ENCODE results near the gene EBLN1.

The EBLN1 gene

GRCh38 chr10:22185586-22185985, 32.2 kb downstream of the EBLN1 start:
- H3K4me3 ChIP-seq (ENCODE audit: low read depth, low read length) = no peak overlapping the region
- no peak overlapping the region for H4K91ac ChIP-seq (ENCODE audit: low read depth, low read length)
- H3K18ac ChIP-seq (ENCODE audit: low read length) = no peak overlapping the region
- no peaks in the 10 kb centered on the region for H3K36me3 ChIP-seq (ENCODE audit: control insufficient read depth in 1 of 2, insufficient read depth in 2 of 2, low read length in 2 of 2)
- no CpG with 5 or more reads among the region's 4 CpGs for WGBS (ENCODE audit: extremely low coverage, insufficient coverage, insufficient read length)
- H2AFZ ChIP-seq (ENCODE audit: insufficient read depth, low read length, poor library complexity) = no peak overlapping the region
- no peak for DNase-seq
- no peaks in the 10 kb centered on the region for H3K27me3 ChIP-seq (ENCODE audit: insufficient read depth, low read length)
- no peaks in the 10 kb centered on the region for H3K79me2 ChIP-seq (ENCODE audit: control insufficient read depth, insufficient read depth, low read length, poor library complexity)
- no peak overlapping the region for H3K27ac ChIP-seq (ENCODE audit: low read depth, low read length)
- H2BK12ac ChIP-seq (ENCODE audit: low read length) = no peak overlapping the region
- no peak overlapping the region for H4K8ac ChIP-seq (ENCODE audit: low read depth, low read length)
- H2BK5ac ChIP-seq (ENCODE audit: low read depth, low read length, poor library complexity) = no peak overlapping the region
- no peak overlapping the region for H3K23ac ChIP-seq (ENCODE audit: low read length)
- no peak overlapping the region for H3K9ac ChIP-seq (ENCODE audit: low read length)
- no peak overlapping the region for H2AK5ac ChIP-seq (ENCODE audit: low read length)
- no peak overlapping the region for H3K4ac ChIP-seq (ENCODE audit: low read depth, low read length)
- no peak overlapping the region for H2BK120ac ChIP-seq (ENCODE audit: insufficient read depth, low read length, poor library complexity)
- H3K9me3 ChIP-seq (ENCODE audit: insufficient read depth, low read depth, low read length) = no peaks in the 10 kb centered on the region
- no peak overlapping the region for H4K12ac ChIP-seq (ENCODE audit: low read depth, low read length)
- no peak overlapping the region for H3K14ac ChIP-seq (ENCODE audit: low read length)
- no peaks in the 10 kb centered on the region for H3K79me1 ChIP-seq (ENCODE audit: low read length)
- no peak overlapping the region for H3K4me2 ChIP-seq (ENCODE audit: low read length)
- H3K4me1 ChIP-seq (ENCODE audit: control insufficient read depth in 1 of 2, insufficient read depth in 2 of 2, low read length in 2 of 2) = no peaks in the 10 kb centered on the region

- H3K9me3 ChIP-seq (ENCODE audit: insufficient read depth, low read depth, low read length) = no peaks in the 10 kb centered on the region
- H3K36me3 ChIP-seq (ENCODE audit: control insufficient read depth in 1 of 2, insufficient read depth in 2 of 2, low read length in 2 of 2) = no peaks in the 10 kb centered on the region
- no peak overlapping the region for H2AK5ac ChIP-seq (ENCODE audit: low read length)
- no peaks in the 10 kb centered on the region for H3K27me3 ChIP-seq (ENCODE audit: insufficient read depth, low read length)
- H3K4me3 ChIP-seq (ENCODE audit: low read depth, low read length) = no peak overlapping the region
- WGBS (ENCODE audit: extremely low coverage, insufficient coverage, insufficient read length) = no CpG with 5 or more reads among the region's 5 CpGs
- H3K4ac ChIP-seq (ENCODE audit: low read depth, low read length) = no peak overlapping the region
- H3K79me2 ChIP-seq (ENCODE audit: control insufficient read depth, insufficient read depth, low read length, poor library complexity) = no peaks in the 10 kb centered on the region
- H4K91ac ChIP-seq (ENCODE audit: low read depth, low read length) = no peak overlapping the region
- DNase-seq = no peak
- no peak overlapping the region for H3K4me2 ChIP-seq (ENCODE audit: low read length)
- no peak overlapping the region for H2BK120ac ChIP-seq (ENCODE audit: insufficient read depth, low read length, poor library complexity)
- no peak overlapping the region for H4K8ac ChIP-seq (ENCODE audit: low read depth, low read length)
- H2AFZ ChIP-seq (ENCODE audit: insufficient read depth, low read length, poor library complexity) = no peak overlapping the region
- H3K18ac ChIP-seq (ENCODE audit: low read length) = no peak overlapping the region
- H3K27ac ChIP-seq (ENCODE audit: low read depth, low read length) = no peak overlapping the region
- H2BK5ac ChIP-seq (ENCODE audit: low read depth, low read length, poor library complexity) = no peak overlapping the region
- H4K12ac ChIP-seq (ENCODE audit: low read depth, low read length) = no peak overlapping the region
- H3K79me1 ChIP-seq (ENCODE audit: low read length) = no peaks in the 10 kb centered on the region
- H3K4me1 ChIP-seq (ENCODE audit: control insufficient read depth in 1 of 2, insufficient read depth in 2 of 2, low read length in 2 of 2) = no peaks in the 10 kb centered on the region
- H3K14ac ChIP-seq (ENCODE audit: low read length) = no peak overlapping the region
- H2BK12ac ChIP-seq (ENCODE audit: low read length) = no peak overlapping the region
- H3K9ac ChIP-seq (ENCODE audit: low read length) = no peak overlapping the region
- H3K23ac ChIP-seq (ENCODE audit: low read length) = no peak overlapping the region
Measured at GRCh38 chr10:22183771-22184461, 33.9 kb downstream of the EBLN1 start.

GRCh38 chr10:22180724-22181123, 37.1 kb downstream of the EBLN1 start:
- no peaks in the 10 kb centered on the region for H3K9me3 ChIP-seq (ENCODE audit: insufficient read depth, low read depth, low read length)
- H4K91ac ChIP-seq (ENCODE audit: low read depth, low read length) = no peak overlapping the region
- no peak overlapping the region for H3K14ac ChIP-seq (ENCODE audit: low read length)
- H3K4me1 ChIP-seq (ENCODE audit: control insufficient read depth in 1 of 2, insufficient read depth in 2 of 2, low read length in 2 of 2) = no peaks in the 10 kb centered on the region
- no peaks in the 10 kb centered on the region for H3K79me2 ChIP-seq (ENCODE audit: control insufficient read depth, insufficient read depth, low read length, poor library complexity)
- no peak overlapping the region for H3K4me3 ChIP-seq (ENCODE audit: low read depth, low read length)
- H2BK5ac ChIP-seq (ENCODE audit: low read depth, low read length, poor library complexity) = no peak overlapping the region
- no peak overlapping the region for H2BK12ac ChIP-seq (ENCODE audit: low read length)
- no peak for DNase-seq
- H4K8ac ChIP-seq (ENCODE audit: low read depth, low read length) = no peak overlapping the region
- H3K4me2 ChIP-seq (ENCODE audit: low read length) = no peak overlapping the region
- no peaks in the 10 kb centered on the region for H3K27me3 ChIP-seq (ENCODE audit: insufficient read depth, low read length)
- no peak overlapping the region for H3K23ac ChIP-seq (ENCODE audit: low read length)
- no CpG with 5 or more reads among the region's 2 CpGs for WGBS (ENCODE audit: extremely low coverage, insufficient coverage, insufficient read length)
- H4K12ac ChIP-seq (ENCODE audit: low read depth, low read length) = no peak overlapping the region
- H3K18ac ChIP-seq (ENCODE audit: low read length) = no peak overlapping the region
- no peaks in the 10 kb centered on the region for H3K36me3 ChIP-seq (ENCODE audit: control insufficient read depth in 1 of 2, insufficient read depth in 2 of 2, low read length in 2 of 2)
- H3K27ac ChIP-seq (ENCODE audit: low read depth, low read length) = no peak overlapping the region
- no peak overlapping the region for H3K9ac ChIP-seq (ENCODE audit: low read length)
- H2AFZ ChIP-seq (ENCODE audit: insufficient read depth, low read length, poor library complexity) = no peak overlapping the region
- H3K79me1 ChIP-seq (ENCODE audit: low read length) = no peaks in the 10 kb centered on the region
- no peak overlapping the region for H2BK120ac ChIP-seq (ENCODE audit: insufficient read depth, low read length, poor library complexity)
- H2AK5ac ChIP-seq (ENCODE audit: low read length) = no peak overlapping the region
- no peak overlapping the region for H3K4ac ChIP-seq (ENCODE audit: low read depth, low read length)

- no peak overlapping the region for H3K4me3 ChIP-seq (ENCODE audit: low read depth, low read length)
- no peak for DNase-seq
- no peak overlapping the region for H3K4me2 ChIP-seq (ENCODE audit: low read length)
- no peak overlapping the region for H3K4ac ChIP-seq (ENCODE audit: low read depth, low read length)
- no peak overlapping the region for H2BK12ac ChIP-seq (ENCODE audit: low read length)
- no peak overlapping the region for H3K14ac ChIP-seq (ENCODE audit: low read length)
- no peaks in the 10 kb centered on the region for H3K4me1 ChIP-seq (ENCODE audit: control insufficient read depth in 1 of 2, insufficient read depth in 2 of 2, low read length in 2 of 2)
- no peak overlapping the region for H3K27ac ChIP-seq (ENCODE audit: low read depth, low read length)
- no peak overlapping the region for H3K23ac ChIP-seq (ENCODE audit: low read length)
- H4K12ac ChIP-seq (ENCODE audit: low read depth, low read length) = no peak overlapping the region
- no peaks in the 10 kb centered on the region for H3K36me3 ChIP-seq (ENCODE audit: control insufficient read depth in 1 of 2, insufficient read depth in 2 of 2, low read length in 2 of 2)
- no peak overlapping the region for H3K9ac ChIP-seq (ENCODE audit: low read length)
- no peak overlapping the region for H4K8ac ChIP-seq (ENCODE audit: low read depth, low read length)
- no peak overlapping the region for H2BK5ac ChIP-seq (ENCODE audit: low read depth, low read length, poor library complexity)
- H3K9me3 ChIP-seq (ENCODE audit: insufficient read depth, low read depth, low read length) = no peaks in the 10 kb centered on the region
- H2AFZ ChIP-seq (ENCODE audit: insufficient read depth, low read length, poor library complexity) = no peak overlapping the region
- H4K91ac ChIP-seq (ENCODE audit: low read depth, low read length) = no peak overlapping the region
- no peak overlapping the region for H2AK5ac ChIP-seq (ENCODE audit: low read length)
- H3K79me2 ChIP-seq (ENCODE audit: control insufficient read depth, insufficient read depth, low read length, poor library complexity) = no peaks in the 10 kb centered on the region
- H2BK120ac ChIP-seq (ENCODE audit: insufficient read depth, low read length, poor library complexity) = no peak overlapping the region
- H3K27me3 ChIP-seq (ENCODE audit: insufficient read depth, low read length) = no peaks in the 10 kb centered on the region
- H3K18ac ChIP-seq (ENCODE audit: low read length) = no peak overlapping the region
- no peaks in the 10 kb centered on the region for H3K79me1 ChIP-seq (ENCODE audit: low read length)
Measured at GRCh38 chr10:22174442-22174841, 43.4 kb downstream of the EBLN1 start.
